SK-N-SH treated with all-trans-retinoic acid at 6 μM for 48 hours (cell line): ENCODE measurements around the gene FNDC3B.
A peak's percentile ranks its signal among the peaks of the same experiment; 100 is the strongest.

Experiments used
- ATAC-seq: fragments of 200-7000 bp; cut with Tn5 transposase; 3 replicates; pipeline ENCODE4 v1.9.1; 2020; ENCODE audit warnings: mild to moderate bottlenecking, moderate library complexity
- CREB5 ChIP-seq: fragments of 250-450 bp; sonication (Bioruptor Pico); IDR thresholded peaks from 2 replicates; pipeline ENCODE4 v1.5.1; 2020; ENCODE audit warnings: low read depth, mild to moderate bottlenecking, moderate library complexity
- ESRRG ChIP-seq: fragments of 250-450 bp; sonication (Bioruptor Pico); IDR thresholded peaks from 2 replicates; pipeline ENCODE4 v1.6.1; 2021; ENCODE audit warnings: mild to moderate bottlenecking
- ISL1 ChIP-seq: fragments of 250-450 bp; sonication (Bioruptor Pico); IDR thresholded peaks from 2 replicates; pipeline ENCODE4 v2.1.2; 2022; ENCODE audit warnings: mild to moderate bottlenecking, moderate library complexity
- PATZ1 ChIP-seq: fragments of 250-450 bp; sonication (Bioruptor Pico); IDR thresholded peaks from 2 replicates; pipeline ENCODE4 v1.8.0; 2020; ENCODE audit warnings: mild to moderate bottlenecking, moderate library complexity, borderline replicate concordance
- POU6F1 ChIP-seq: fragments of 250-450 bp; sonication (Bioruptor Pico); IDR thresholded peaks from 2 replicates; pipeline ENCODE4 v1.8.0; 2021; ENCODE audit warnings: low read depth, mild to moderate bottlenecking, moderate library complexity, borderline replicate concordance
- PPARA ChIP-seq: fragments of 250-450 bp; sonication (Bioruptor Pico); IDR thresholded peaks from 2 replicates; pipeline ENCODE4 v1.5.0; 2020; ENCODE audit warnings: mild to moderate bottlenecking, borderline replicate concordance
- RARB ChIP-seq: fragments of 250-450 bp; sonication (Bioruptor Pico); IDR thresholded peaks from 2 replicates; pipeline ENCODE4 v1.8.0; 2021; ENCODE audit warnings: mild to moderate bottlenecking, moderate library complexity
- TOX ChIP-seq: fragments of 250-450 bp; sonication (Bioruptor Pico); IDR thresholded peaks from 2 replicates; pipeline ENCODE4 v1.8.0; 2021; ENCODE audit warnings: mild to moderate bottlenecking, moderate library complexity, borderline replicate concordance
- TSHZ2 ChIP-seq: fragments of 250-450 bp; sonication (Bioruptor Pico); IDR thresholded peaks from 2 replicates; pipeline ENCODE4 v1.5.0; 2020; ENCODE audit warnings: mild to moderate bottlenecking, moderate library complexity
- ZC3H10 ChIP-seq: fragments of 250-450 bp; sonication (Bioruptor Pico); IDR thresholded peaks from 2 replicates; pipeline ENCODE4 v1.5.1; 2021; ENCODE audit warnings: mild to moderate bottlenecking, moderate library complexity
- ZFP3 ChIP-seq: fragments of 250-450 bp; sonication (Bioruptor Pico); IDR thresholded peaks from 2 replicates; pipeline ENCODE4 v1.5.0; 2020; ENCODE audit warnings: mild to moderate bottlenecking, moderate library complexity
- ZNF565 ChIP-seq: fragments of 450-650 bp; formaldehyde crosslinking; conservative IDR thresholded peaks from 2 replicates; pipeline ENCODE4 v1.5.0; 2020; ENCODE audit warnings: low read depth, mild to moderate bottlenecking, moderate library complexity
- ZNF70 ChIP-seq: fragments of 450-650 bp; formaldehyde crosslinking; IDR thresholded peaks from 2 replicates; pipeline ENCODE4 v1.5.0; 2020; ENCODE audit warnings: mild to moderate bottlenecking, moderate library complexity

FNDC3B gene

GRCh38 chr3:172216267-172216666 lies 176.9 kb downstream of the FNDC3B start:
- ATAC-seq, result no peak
- TF ChIP-seq TSHZ2 (CRISPR knock-in tag) (no peak), ESRRG (no peak), PATZ1 (CRISPR knock-in tag) (no peak)

GRCh38 chr3:172216911-172217310 lies 177.5 kb downstream of the FNDC3B start:
- no peak for TF ChIP-seq ZFP3
- no peak for TF ChIP-seq ZNF70
- TF ChIP-seq ZC3H10 (CRISPR knock-in tag), result no peak
- no peak for TF ChIP-seq PATZ1 (CRISPR knock-in tag)
- TF ChIP-seq ISL1, result no peak
- no peak for TF ChIP-seq ZNF565
- no peak for TF ChIP-seq TSHZ2 (CRISPR knock-in tag)
- TF ChIP-seq RARB (CRISPR knock-in tag), result no peak
- TF ChIP-seq PPARA (CRISPR knock-in tag), result no peak
- TF ChIP-seq POU6F1 (CRISPR knock-in tag), result no peak
- no peak for TF ChIP-seq TOX (CRISPR knock-in tag)
- no peak for TF ChIP-seq ESRRG

GRCh38 chr3:172217877-172218276 lies 178.5 kb downstream of the FNDC3B start:
- peak; percentile 38 for ATAC-seq

More at GRCh38 chr3:172216911-172217310, 177.5 kb downstream of the FNDC3B start:
- ATAC-seq, result no peak

More at GRCh38 chr3:172217877-172218276, 178.5 kb downstream of the FNDC3B start:
- no peak for TF ChIP-seq CREB5
